22Rv1 (cell line): Measurements from ENCODE around the gene PI4K2A.

ENCODE experiments used
- ZFX ChIP-seq: fragments of 450-650 bp; IDR thresholded peaks from 2 replicates; pipeline ENCODE4 v1.6.1; 2017; ENCODE audit warnings: antibody characterized with exemption, borderline replicate concordance
- TF ChIP-seq, protein P1 (sequence below): fragments of 450-650 bp; IDR thresholded peaks from 2 replicates; pipeline ENCODE4 v1.5.1; 2017; ENCODE audit warnings: mild to moderate bottlenecking

DNA sequence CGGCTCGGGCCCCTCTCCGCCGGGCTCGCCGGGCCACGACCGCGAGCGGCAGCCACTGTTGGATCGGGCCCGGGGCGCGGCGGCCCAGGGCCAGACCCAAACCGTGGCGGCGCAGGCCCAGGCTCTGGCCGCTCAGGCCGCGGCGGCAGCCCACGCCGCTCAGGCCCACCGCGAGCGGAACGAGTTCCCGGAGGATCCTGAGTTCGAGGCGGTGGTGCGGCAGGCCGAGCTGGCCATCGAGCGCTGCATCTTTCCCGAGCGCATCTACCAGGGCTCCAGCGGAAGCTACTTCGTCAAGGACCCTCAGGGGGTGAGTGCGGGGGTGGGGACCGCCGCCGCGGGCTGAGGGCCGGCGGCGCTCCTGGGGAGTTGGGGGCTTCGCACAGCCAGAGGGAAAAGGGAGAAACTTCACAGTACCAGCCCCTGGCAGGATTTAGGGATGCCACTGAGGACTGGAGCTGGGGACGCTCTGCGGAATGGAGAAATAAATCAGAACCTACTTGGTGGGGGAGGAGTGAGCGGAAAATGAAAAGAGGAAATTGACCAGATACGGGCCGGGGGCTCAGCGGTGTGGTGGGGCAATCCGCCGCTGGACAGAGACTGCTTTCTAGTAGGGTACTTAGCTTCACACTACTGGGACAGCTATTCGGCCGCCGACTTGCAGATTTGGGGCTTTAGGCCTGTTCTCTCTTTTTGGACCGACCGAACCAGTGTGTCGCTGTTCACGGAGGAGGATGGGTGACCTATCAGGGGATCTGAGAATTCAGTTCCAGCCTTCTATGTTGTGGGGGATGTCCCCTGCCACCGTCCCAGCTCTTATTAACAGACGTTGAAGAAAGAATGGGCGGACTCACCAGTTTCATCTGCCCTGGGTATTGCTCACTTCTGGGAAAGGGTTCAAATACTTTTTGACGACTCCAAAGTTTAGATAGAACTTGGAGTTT is 669 bp downstream of the PI4K2A start:
- TF ChIP-seq, protein P1, sequence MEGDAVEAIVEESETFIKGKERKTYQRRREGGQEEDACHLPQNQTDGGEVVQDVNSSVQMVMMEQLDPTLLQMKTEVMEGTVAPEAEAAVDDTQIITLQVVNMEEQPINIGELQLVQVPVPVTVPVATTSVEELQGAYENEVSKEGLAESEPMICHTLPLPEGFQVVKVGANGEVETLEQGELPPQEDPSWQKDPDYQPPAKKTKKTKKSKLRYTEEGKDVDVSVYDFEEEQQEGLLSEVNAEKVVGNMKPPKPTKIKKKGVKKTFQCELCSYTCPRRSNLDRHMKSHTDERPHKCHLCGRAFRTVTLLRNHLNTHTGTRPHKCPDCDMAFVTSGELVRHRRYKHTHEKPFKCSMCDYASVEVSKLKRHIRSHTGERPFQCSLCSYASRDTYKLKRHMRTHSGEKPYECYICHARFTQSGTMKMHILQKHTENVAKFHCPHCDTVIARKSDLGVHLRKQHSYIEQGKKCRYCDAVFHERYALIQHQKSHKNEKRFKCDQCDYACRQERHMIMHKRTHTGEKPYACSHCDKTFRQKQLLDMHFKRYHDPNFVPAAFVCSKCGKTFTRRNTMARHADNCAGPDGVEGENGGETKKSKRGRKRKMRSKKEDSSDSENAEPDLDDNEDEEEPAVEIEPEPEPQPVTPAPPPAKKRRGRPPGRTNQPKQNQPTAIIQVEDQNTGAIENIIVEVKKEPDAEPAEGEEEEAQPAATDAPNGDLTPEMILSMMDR: no peak
- no peak for TF ChIP-seq ZFX
